ENCODE measurements around the gene ZFHX3. TPM values are rescaled to one million over a fixed set of nuclear protein-coding genes. Genes with fewer than 3 reads are reported as not detected.

ZFHX3 gene
- total RNA-seq, 1 donor: 2.6 TPM

- Histone ChIP-seq H3K4me3 (ENCODE audit: low read length) (no peak overlapping the region), H3K27me3 (ENCODE audit: insufficient read depth, low read length) (no peaks in the 10 kb centered on the region), H3K4me1 (ENCODE audit: insufficient read depth, low read length) (peaks cover 11% of the 10 kb centered on the region), H3K9me3 (ENCODE audit: low read depth, low read length) (no peaks in the 10 kb centered on the region)
These were observed 209.9 kb downstream of the ZFHX3 start for GRCh38 chr16:72837846-72838585.

DNA sequence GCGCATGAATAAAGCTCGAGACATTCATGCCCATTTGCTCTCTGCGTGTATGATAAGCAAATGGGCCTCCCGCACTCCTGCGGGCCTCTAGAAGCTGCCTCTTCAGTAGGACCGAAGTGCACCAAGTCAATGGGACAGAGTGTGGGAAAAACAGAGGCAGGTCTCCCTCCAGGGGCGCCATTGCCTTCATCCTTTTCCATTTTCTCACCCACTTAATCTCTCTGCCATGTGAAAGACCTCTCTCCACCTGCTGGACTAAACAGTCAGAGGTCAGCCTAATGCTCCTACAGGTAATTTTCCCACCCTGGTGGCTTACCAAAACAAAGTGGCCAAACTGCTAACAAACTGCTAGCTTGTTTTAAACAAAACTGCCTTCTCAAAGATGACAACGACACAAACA is 210.9 kb downstream of the ZFHX3 start:
- peaks cover 11% of the 10 kb centered on the region for H3K4me1 ChIP-seq (ENCODE audit: insufficient read depth, low read length)
- H3K4me3 ChIP-seq (ENCODE audit: low read length): no peak overlapping the region
- no peaks in the 10 kb centered on the region for H3K27me3 ChIP-seq (ENCODE audit: insufficient read depth, low read length)
- H3K9me3 ChIP-seq (ENCODE audit: low read depth, low read length): no peaks in the 10 kb centered on the region

DNA sequence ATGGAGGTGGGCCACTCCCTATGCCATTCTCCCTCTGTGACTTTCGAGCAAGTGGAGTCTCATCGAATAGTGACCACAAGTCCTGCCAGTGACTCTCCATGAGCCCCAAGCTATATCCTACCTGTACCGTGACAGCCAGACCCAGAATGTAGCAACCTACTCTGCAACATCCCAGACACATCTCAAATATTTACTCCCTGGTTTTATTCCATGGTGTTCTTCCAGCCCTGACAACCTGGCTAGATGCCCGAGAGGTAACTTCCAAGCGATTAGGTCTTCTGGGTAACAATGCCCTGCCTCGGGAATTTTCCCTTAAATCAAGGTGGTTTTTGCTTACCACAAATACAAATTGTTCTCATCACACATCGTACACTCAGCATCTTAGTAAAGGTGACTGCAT is 211.7 kb downstream of the ZFHX3 start:
- Histone ChIP-seq H3K4me1 (ENCODE audit: insufficient read depth, low read length) (peaks cover 10% of the 10 kb centered on the region), H3K27me3 (ENCODE audit: insufficient read depth, low read length) (no peaks in the 10 kb centered on the region), H3K9me3 (ENCODE audit: low read depth, low read length) (no peaks in the 10 kb centered on the region), H3K4me3 (ENCODE audit: low read length) (no peak overlapping the region)

GRCh38 chr16:72835086-72835485 is 212.8 kb downstream of the ZFHX3 start:
- H3K9me3 ChIP-seq (ENCODE audit: low read depth, low read length): no peaks in the 10 kb centered on the region
- no peaks in the 10 kb centered on the region for H3K27me3 ChIP-seq (ENCODE audit: insufficient read depth, low read length)
- H3K4me1 ChIP-seq (ENCODE audit: insufficient read depth, low read length): no peaks in the 10 kb centered on the region
- H3K4me3 ChIP-seq (ENCODE audit: low read length): no peak overlapping the region

DNA sequence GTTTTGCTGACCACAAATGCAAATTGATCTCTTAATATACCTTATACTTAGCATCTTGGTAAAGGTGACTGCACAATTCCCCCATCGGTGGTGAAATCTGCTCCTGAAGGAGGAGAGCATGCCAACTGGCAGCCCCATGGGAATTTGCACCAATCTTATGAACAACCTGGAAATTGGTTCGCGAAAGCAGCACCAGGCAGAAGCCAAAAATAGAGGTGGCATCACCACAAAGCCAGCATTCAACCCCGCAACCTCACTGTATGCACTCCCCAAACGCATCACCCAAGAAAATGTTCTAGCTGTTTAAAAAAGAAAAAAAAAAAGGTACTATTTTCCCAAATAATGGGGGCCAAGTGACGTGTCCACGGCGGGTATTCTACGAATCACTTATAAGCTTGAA is 213.4 kb downstream of the ZFHX3 start:
- Histone ChIP-seq H3K4me3 (ENCODE audit: low read length) (no peak overlapping the region), H3K9me3 (ENCODE audit: low read depth, low read length) (no peaks in the 10 kb centered on the region), H3K4me1 (ENCODE audit: insufficient read depth, low read length) (no peaks in the 10 kb centered on the region), H3K27me3 (ENCODE audit: insufficient read depth, low read length) (no peaks in the 10 kb centered on the region)

- Histone ChIP-seq H3K4me1 (ENCODE audit: insufficient read depth, low read length) (no peaks in the 10 kb centered on the region), H3K9me3 (ENCODE audit: low read depth, low read length) (no peaks in the 10 kb centered on the region), H3K4me3 (ENCODE audit: low read length) (no peak overlapping the region), H3K27me3 (ENCODE audit: insufficient read depth, low read length) (no peaks in the 10 kb centered on the region)
These were observed 214.0 kb downstream of the ZFHX3 start for GRCh38 chr16:72833969-72834368.

DNA sequence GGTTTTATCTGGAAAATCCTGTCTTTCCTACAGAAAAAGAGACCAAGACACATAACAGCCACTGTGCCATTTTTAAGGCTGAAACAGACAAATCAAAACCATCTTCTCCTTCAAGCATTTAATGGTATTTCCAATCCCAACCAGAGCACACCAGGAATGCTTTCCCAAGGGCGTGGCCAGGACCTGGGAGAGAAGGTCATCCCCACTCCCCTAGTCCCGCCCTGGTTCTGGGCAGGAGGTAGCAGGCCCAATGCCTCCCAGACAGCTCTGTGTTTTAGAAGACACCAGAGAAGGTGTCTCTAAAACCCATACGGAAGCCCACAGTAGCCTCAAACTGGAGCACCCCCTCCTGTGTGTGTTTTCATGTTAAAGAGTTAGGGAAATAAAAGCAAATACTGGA is 214.4 kb downstream of the ZFHX3 start:
- no peaks in the 10 kb centered on the region for H3K27me3 ChIP-seq (ENCODE audit: insufficient read depth, low read length)
- no peaks in the 10 kb centered on the region for H3K4me1 ChIP-seq (ENCODE audit: insufficient read depth, low read length)
- H3K9me3 ChIP-seq (ENCODE audit: low read depth, low read length): no peaks in the 10 kb centered on the region
- H3K4me3 ChIP-seq (ENCODE audit: low read length): no peak overlapping the region

GRCh38 chr16:72832621-72833248 is 215.2 kb downstream of the ZFHX3 start:
- H3K27me3 ChIP-seq (ENCODE audit: insufficient read depth, low read length): no peaks in the 10 kb centered on the region
- no peaks in the 10 kb centered on the region for H3K9me3 ChIP-seq (ENCODE audit: low read depth, low read length)
- H3K4me1 ChIP-seq (ENCODE audit: insufficient read depth, low read length): no peaks in the 10 kb centered on the region
- no peak overlapping the region for H3K4me3 ChIP-seq (ENCODE audit: low read length)

DNA sequence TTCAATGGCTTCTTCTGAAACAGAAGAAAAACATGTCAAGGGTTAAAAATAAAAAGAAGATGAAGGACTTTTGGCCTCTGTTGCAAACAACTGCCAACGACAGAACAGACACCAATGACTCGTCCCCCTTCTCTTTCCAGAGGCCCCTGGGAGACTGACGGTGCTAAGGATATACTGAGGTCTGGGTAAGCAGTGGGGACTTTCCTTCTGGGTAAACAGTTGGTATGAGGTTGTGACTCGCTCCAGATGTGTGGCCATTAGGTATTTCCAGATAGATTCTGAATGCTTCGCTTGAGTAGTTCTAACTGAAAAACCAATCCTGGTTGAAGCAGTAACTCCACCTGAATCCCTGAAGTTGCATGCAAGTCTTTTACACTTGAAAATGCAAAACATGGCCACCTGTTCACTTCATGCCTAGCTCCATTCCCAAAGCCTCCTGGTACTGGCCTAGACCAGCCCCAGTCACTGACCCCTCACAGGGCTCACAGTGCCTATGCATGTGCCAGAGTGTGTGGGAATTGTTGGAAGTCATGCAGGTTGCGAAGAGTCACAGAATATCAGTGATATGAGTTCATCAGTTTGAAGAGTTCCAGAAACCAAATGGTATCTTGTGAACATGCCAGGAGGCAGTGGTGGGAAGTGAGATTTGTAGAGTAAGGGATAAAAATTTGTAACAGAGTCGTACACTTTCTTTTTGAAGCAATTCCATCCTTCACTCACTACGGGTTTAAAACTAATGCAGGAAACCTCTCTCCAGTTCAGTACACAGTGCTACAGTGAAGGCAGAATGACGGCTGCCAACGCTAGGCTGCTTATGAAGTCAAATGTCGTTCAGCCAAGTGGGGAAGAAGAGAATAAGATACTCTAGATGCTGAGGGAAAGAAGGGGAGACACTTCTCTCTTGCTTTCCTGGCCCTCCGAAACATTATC is 217.8 kb downstream of the ZFHX3 start:
- no peaks in the 10 kb centered on the region for H3K27me3 ChIP-seq (ENCODE audit: insufficient read depth, low read length)
- H3K9me3 ChIP-seq (ENCODE audit: low read depth, low read length): no peaks in the 10 kb centered on the region
- no peak overlapping the region for H3K4me3 ChIP-seq (ENCODE audit: low read length)
- H3K4me1 ChIP-seq (ENCODE audit: insufficient read depth, low read length): no peaks in the 10 kb centered on the region

GRCh38 chr16:72827866-72828265 is 220.1 kb downstream of the ZFHX3 start:
- H3K9me3 ChIP-seq (ENCODE audit: low read depth, low read length): no peaks in the 10 kb centered on the region
- H3K4me3 ChIP-seq (ENCODE audit: low read length): no peak overlapping the region
- H3K4me1 ChIP-seq (ENCODE audit: insufficient read depth, low read length): no peaks in the 10 kb centered on the region
- no peaks in the 10 kb centered on the region for H3K27me3 ChIP-seq (ENCODE audit: insufficient read depth, low read length)

GRCh38 chr16:72825912-72826621 is 221.9 kb downstream of the ZFHX3 start:
- Histone ChIP-seq H3K4me3 (ENCODE audit: low read length) (no peak overlapping the region), H3K9me3 (ENCODE audit: low read depth, low read length) (no peaks in the 10 kb centered on the region), H3K27me3 (ENCODE audit: insufficient read depth, low read length) (no peaks in the 10 kb centered on the region), H3K4me1 (ENCODE audit: insufficient read depth, low read length) (no peaks in the 10 kb centered on the region)

DNA sequence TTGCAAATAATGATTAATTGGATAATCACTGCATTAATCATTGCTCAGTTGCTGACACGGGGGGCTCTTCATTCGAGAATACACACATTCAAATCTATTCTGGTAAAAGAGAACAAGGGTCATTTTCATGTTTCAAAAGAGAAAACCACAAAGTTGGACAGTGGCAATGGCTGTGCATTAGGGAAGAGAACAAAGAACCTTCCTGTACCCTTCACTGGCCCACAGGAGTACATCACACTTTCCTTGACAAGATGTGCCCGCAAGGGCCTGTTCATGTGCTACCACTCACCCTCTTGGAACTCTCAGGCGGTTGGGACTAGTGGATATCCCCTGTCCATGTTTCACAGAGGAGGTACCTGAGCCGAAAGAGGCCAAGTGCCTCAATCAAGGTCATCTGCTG is 223.2 kb downstream of the ZFHX3 start:
- Histone ChIP-seq H3K4me1 (ENCODE audit: insufficient read depth, low read length) (no peaks in the 10 kb centered on the region), H3K4me3 (ENCODE audit: low read length) (no peak overlapping the region), H3K27me3 (ENCODE audit: insufficient read depth, low read length) (no peaks in the 10 kb centered on the region)

GRCh38 chr16:72824027-72824426 is 223.9 kb downstream of the ZFHX3 start:
- H3K4me1 ChIP-seq (ENCODE audit: insufficient read depth, low read length): no peaks in the 10 kb centered on the region
- H3K27me3 ChIP-seq (ENCODE audit: insufficient read depth, low read length): no peaks in the 10 kb centered on the region
- no peaks in the 10 kb centered on the region for H3K9me3 ChIP-seq (ENCODE audit: low read depth, low read length)
- H3K4me3 ChIP-seq (ENCODE audit: low read length): no peak overlapping the region

More for the DNA sequence above, 223.2 kb downstream of the ZFHX3 start:
- no peaks in the 10 kb centered on the region for H3K9me3 ChIP-seq (ENCODE audit: low read depth, low read length)

GRCh38 chr16:72821185-72821950 is 226.6 kb downstream of the ZFHX3 start:
- Histone ChIP-seq H3K4me3 (ENCODE audit: low read length) (no peak overlapping the region), H3K27me3 (ENCODE audit: insufficient read depth, low read length) (no peaks in the 10 kb centered on the region), H3K9me3 (ENCODE audit: low read depth, low read length) (no peaks in the 10 kb centered on the region), H3K4me1 (ENCODE audit: insufficient read depth, low read length) (no peaks in the 10 kb centered on the region)
